GM12874 (cell line): Measurements from ENCODE around the gene COQ8B.

Experiments
- CTCF ChIP-seq: IDR thresholded peaks from 2 replicates; pipeline ENCODE4 v1.5.1; 2011; ENCODE audit warnings: low read depth, mild to moderate bottlenecking, control low read depth, low read length, moderate library complexity; ENCODE audit not compliant: insufficient read depth

COQ8B gene

GRCh38 chr19:40646743-40647254 lies 69.9 kb downstream of the COQ8B start:
- no peak for TF ChIP-seq CTCF

GRCh38 chr19:40642757-40643305 lies 73.9 kb downstream of the COQ8B start:
- no peak for TF ChIP-seq CTCF

- no peak for TF ChIP-seq CTCF
Measured at GRCh38 chr19:40642051-40642706, 74.5 kb downstream of the COQ8B start.
